ENCODE data around the gene FAM83F.

Gene FAM83F

DNA sequence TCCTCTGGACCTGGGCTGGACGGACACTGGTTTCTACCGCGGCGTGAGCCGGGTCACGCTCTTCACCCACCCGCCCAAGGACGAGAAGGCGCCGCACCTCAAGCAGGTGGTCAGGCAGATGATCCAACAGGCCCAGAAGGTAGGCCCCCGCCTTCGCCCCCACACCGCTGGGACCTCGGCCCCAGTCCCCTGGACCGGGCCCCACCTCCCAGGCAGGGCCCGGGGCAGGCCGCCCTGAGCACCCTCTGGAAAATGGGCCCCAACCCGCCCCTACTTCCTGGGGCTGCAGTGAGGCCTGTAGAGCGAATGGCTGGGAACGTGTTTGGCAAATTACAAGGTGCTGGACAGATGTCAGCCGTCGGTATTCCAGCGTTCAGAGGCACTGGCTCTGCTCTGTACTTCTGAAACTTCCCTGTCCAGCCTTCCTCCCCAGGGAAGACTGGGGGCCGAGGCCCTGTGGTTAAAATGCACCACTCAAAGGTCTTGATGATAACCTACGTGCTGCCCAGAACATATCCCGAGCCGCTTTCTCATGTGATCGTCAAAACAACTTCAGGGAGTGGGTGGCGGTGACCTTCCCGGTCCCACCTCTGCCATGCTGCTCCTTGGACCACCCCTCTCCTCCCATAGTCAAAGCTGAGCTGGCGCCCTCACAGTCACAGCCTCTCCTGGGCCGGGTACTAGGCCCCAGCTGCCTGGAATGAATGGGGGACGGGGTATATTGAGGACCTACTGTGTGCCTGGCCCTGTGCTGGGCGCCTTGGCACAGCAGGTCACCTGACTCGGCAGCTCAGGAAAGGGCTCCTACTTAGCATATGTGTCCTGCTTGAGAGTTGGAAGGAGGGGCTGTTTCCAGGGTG, 869 bp downstream of the FAM83F start:
- no peak for DNase-seq

DNA sequence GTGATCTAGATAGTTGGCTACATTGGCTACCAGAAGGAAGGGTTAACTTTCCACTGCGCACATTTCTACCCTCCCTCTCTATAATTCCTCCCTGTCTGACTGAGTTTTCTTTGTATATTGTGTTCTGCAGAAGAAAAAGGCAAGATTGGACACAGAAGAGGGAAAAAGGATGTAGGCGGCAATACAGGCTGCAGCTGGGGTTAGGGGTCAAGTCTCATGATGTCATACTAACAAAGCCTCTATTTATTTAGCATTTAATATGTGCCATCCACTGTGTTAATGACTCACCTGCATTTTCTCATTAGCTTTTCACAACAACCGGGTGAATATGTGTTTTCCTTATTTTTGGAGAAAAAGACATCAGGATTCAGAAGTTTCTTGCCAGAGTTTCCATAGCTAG, 2.0 kb downstream of the FAM83F start:
- DNase-seq = no peak

DNA sequence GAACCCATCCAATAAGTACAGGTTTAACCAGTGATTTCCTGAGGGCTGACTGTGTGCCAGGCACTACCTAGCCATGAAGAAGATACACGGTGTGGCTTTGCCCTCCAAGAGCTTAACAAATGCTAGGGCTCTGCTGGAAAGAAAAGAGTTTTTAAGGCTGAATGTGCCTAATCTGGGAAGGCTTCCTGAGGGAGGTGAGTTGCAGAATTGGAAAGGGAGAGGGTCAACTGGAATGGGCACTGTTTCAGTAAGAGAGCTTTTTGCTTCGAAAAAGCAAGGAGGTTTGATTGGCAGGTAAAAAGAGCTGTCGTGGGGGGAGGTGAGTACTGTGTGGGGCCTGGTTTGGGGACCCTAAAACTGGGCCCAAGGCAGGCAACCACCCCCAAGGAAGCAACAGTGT, 2.7 kb downstream of the FAM83F start:
- no peak for DNase-seq

DNA sequence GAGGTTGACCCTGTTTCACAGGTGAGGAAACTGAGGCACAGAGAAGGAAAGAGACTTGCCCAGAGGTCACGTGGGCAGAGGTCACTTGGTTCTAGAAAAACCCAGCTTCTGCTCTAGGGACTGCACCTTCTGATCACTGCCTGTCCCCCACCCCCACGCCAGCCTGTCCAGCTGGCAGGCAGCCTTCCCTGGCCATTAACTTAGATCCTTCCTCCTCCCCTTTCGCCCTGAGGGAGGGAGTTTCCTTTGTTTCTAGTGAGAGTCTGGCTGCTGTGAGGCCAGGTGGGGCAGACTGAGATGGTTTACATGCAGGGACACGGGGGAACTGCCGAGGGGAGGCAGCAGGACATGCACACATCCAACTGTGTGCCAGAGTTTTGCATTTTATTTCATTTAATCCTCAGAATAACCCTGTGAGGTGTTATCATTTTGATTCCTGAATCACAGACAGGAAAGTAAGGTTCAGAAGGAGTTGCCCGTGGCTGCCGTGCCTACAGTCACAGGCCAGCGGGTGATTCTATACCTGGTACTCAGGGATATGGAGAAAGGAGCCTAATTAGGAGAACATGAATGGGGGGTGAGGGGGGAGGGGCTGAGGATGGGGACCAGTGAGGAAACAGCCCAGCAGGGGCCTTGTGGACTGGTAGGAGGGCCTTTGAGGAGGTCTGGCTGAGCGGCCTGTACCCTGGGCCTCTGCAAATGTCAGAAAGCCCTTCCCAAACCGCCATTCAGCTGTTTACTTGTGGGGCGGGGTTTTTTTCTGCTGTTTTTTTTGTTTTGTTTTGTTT, 3.4 kb downstream of the FAM83F start:
- no peak for DNase-seq

DNA sequence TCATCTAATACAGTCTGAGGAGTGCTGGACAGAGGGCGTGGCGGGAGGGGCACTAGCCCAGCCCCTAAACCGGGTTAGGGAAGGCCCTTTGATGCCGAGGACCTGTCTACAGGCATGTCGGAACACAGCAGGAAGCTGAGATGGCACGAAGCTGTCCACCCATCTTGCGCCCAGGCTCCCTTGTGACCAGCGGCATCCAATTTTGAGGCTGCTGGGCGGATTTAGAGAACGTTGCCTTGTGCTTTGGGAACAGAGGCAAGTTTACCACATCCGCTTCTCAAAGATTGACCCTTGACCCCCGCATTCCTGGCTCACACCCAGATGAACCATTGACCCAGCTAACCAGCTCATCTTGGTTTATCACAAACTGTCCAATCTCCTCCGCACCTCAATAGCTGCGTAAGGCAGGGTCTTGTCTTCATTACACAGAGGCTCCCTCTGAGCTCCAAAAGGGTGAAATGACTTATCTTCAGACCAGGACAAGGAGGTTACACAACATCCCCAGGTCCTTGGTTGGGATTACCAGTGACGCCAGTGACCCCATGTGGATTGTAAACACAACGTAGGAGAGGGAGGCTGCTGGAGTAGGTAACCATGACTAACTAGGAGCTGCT, 4.5 kb downstream of the FAM83F start:
- no peak for DNase-seq

DNA sequence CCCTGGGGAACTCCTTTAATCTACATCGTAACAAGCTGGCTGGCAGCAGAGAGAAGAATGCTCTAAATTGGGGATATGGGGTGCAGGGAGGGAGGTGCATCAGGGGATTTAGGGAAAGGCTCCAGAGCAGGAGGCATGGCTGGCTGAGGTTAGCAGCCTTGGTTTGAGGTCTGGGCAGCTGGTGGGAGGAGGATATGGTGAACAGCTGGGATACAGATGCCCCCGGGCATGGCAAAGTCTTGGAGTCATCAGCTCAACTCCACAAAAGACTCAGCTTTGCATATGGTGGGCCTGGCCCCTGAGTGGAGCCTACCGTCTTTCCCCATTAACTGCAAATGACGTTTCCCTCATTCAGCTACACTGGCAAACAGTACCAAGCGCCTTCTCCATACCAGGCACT, 5.4 kb downstream of the FAM83F start:
- no peak for DNase-seq

DNA sequence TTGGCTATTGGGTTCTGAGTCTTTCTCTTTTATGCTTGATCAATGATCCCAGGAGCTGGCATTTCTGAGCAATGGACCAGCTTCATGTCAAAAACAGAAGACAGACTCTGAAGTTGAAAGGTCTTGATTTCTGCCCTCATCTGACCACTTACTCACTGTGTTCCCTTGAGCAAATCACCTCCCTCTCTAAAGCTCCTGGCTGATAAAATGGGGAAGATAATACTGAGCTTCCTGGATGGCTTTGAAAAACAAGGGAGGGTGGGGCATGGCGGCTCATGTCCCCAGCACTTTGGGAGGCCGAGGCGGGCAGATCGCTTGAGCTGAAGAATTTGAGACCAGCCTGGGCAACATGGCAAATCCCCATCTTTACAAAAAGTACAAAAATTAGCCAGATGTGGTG, 6.4 kb downstream of the FAM83F start:
- DNase-seq = no peak

DNA sequence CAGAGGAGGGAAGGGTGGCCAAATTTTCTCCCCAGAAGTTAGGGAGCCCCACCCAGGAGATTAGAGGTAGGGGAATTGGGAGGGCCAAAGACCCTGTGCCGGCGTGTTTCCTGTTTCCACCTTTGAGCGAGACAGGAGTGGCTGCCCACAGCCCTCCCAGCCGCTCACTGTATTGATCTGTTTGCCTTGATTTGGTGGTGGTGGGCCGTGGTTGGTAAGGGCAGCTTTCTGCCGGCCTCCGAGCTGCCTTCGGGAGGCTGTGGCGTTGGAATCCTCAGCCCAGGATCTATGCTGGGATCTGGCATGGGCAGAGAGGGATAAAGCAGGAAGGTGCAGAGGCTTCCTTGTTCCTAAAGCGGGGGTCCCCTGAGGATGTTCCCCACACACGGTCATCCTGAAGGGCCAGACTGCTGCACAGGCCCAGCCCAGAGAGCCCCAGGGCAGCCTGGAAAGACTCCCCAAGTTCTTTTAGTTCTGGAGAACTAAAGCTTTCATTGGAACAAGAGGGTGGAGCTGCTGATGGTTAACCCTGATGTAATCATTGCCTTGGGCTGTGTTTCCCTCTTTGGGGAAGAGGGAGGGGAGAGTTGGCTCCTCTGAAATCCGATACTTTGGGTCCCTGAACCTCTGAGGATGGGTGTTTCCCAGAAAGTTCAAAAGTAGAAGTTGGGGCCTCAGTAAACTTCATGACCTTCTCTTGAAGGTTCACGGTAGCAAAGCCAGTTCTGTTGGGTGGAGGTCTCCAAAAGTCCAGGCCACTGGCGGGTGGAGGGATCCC, 7.2 kb downstream of the FAM83F start:
- DNase-seq = no peak

DNA sequence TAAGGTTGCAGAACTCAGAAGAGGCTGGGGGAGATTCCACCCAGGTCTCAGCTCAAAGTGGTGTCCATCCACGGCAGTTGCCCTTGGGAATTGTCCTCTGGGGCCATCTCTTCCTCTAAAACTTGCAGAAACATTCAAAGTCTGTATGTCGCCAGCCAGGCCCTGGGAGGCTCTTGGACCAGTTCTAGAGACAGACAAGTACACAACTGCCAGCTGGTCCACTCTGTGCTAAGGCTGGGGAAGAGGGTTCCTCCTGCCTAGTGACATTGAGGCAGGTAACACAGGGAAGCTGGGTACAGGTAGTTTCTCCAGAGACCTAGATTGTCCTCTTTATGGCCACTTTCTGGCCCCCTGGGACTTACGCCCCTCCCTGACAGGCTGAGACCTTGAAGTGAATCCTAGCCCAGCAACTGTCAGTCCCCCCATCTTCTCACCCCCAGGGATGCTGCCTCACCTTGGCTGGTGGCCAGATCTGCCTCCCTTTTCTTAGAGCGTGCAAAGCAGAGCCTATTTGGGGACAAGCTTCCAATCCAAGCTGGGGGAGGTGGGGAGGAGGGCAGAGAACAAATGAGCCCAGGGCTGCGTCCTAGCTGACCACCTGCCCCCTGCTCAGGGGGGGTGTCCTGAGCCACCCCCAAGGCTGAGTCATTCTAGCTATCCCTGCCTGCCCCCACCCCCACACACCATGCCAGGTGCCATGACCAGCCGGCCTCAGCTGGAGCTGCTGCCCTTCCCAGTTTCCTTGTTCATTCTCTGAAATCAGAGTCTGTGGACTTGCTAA, 8.4 kb downstream of the FAM83F start:
- DNase-seq = no peak

DNA sequence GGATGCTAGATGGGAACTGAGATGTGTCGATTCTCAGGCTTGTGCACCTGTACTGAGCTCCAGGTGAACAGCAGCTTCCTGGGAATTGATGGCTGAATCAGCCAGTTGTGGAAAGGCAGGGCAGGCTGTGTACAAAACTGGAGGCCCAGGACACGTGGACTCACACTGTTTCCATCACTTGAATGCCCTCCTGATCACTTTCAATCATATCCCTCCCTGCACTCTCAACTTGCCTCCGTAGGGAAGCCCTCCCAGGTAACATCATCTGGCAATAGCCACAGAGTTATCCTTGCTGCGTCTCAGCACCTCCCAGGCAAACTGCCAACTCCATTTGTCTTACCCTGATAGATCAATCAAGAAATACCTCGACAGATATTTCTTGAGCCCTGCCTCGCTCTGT, 10.1 kb downstream of the FAM83F start:
- DNase-seq = no peak

DNA sequence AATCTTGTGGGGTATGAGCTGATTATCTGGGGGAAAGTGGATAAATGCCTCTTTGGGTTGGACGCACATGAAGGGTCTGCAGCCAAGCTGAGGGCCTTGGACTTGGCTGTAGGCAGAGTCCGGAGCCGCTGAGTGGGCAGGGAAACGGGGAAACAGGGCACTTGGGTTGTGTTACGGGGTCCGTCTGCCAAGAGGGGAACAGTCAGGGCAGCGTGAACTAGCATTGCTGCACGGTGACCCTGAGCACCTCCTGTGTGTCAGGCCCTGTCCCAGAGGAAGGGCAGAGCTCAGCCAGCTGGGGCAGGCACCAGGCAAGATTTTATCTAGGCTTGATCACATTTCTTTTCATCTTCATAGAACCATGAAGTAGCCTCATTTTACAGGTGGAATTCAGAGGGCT, 11.9 kb downstream of the FAM83F start:
- DNase-seq = no peak

DNA sequence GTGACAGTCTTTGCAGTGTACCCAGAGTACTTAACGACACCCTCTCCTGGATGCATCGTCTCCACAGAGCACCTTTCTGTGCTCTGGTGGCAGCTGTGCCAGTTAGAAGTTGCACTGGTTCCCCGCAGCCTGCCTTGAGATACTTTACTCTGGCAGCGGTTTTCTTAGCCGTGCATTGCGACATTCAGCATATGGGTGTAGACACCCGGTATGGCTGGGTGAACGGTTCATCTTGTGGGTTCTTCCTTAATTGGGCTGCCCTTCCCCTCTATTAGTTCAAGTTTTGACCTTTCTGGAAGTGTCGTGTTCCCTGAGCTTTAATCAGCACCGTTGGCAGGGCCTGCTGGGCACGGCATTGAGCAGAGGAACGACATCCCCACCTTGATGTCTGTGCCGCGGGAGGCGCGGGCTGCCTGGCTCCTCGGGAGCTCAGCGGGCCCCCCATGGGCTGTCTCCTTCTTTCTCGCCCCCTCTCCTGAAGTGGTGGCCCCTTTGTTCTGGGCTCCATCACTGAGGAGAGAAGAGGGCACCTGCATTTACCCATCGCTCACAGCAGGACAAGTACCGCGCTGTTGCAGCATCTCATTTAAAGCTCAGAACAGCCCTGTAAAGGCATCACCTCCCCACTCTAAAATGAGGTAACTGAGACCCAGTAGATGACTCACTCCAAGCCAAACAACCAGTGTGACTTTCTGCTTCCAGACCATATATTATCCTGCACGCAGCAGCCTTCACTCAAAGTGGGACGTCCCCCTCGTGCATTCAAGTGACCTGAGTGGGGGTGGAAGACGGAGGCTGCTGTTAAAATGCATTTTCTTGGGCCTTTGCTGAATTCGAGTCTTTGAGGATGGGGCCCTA, 13.3 kb downstream of the FAM83F start:
- no peak for DNase-seq

DNA sequence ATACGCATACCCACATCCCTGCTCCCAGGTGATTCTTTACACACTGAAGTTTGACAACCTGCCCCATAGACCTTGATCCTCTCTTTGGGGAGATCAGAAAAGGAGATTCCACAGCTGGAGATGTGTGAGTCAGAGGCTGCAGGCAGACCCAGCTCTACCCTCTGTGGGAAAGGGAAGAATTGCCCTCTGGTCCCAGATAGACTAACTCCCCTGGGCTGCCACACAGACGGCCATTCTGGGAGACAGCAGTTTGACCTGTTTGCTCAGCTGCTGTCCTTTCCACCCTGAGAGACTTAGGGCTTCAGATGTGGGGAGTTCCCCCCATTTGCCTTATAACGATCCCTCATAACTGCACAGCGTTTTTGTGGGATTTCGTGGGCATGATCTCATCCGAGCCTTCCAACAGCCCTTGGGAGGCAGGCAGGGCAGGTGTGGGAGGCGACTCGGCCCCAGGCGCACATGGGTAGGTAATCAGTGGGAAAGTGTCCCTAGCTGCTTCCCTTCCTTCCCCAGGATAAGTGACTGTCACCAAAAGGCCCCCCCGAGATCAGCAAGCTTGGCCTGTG, 14.1 kb downstream of the FAM83F start:
- DNase-seq = no peak

DNA sequence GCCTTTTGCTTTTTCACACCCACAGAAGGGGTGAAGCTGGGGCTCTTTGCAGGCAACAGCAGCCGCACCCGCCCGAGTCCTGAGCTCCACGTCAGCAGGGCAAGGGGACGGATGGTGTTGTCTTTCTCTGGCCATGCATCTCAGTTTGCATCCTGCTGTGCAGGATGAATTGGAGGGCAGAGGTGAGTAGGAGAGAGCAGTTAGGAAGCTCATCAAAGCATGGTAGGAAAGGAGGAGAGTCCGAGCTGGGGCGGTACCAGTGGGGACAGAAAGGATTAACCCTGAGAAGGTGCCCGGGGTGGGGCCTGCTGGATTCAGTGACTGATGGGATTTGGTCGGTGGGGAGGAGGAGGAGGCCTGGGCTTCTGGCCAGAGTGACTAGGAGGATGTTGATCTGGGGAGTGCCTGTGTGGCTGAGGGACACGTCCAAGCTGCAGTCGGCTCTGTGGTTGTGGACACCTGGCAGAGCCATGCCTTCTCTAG, 14.6 kb downstream of the FAM83F start:
- DNase-seq = no peak

DNA sequence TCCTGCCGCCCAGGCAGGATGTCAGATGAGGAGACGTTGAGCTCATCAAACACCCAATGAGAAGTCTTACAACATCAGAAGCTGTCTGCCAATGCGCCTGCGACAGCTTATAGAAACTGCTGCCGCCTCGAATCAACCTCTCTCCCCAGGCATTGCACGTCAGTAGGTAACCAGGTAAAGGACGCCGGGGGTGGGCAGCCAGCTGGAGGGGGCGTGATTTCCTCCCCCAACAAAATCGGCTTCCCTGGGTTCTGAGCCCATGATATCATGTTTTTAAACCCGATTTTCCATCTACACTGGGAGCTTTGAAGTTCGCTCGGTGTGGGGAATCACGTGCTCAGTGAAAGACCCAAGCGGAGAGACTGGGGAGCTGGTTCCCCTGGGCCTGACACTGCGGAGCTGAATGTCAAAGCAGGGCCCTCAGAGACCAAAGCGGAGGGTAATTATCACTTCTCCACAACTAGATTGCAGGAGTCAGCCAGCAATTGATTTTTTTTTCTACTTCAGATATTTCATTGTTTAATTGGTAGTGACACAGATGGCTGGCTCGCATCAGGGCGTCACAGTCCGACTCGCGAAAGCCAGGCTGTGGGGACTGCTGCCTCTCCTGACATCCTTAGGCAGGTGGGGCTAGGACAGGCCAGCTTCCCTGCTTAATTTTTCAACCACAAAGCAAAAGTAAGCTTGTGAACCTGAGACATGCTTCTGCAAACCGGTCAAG, 15.4 kb downstream of the FAM83F start:
- DNase-seq = no peak

DNA sequence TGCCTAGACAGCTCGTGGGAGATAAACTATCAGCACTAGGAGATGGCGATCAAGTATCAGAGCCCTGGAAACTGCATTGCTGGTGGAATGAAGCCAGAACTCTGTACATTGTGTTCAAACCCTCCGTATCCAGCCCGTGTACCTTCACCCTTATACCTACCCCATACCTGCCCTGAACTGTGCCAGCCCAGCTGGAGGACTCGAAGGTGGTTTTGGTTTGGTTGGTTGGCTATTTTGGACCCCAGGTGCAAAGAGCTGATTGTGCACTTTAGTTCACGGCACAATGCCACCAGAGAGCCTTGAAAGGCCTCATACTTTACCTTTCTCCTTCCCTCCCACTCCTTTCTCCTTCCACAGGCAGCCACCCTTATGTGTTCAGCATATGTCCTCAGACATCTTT, 16.0 kb downstream of the FAM83F start:
- DNase-seq = no peak

DNA sequence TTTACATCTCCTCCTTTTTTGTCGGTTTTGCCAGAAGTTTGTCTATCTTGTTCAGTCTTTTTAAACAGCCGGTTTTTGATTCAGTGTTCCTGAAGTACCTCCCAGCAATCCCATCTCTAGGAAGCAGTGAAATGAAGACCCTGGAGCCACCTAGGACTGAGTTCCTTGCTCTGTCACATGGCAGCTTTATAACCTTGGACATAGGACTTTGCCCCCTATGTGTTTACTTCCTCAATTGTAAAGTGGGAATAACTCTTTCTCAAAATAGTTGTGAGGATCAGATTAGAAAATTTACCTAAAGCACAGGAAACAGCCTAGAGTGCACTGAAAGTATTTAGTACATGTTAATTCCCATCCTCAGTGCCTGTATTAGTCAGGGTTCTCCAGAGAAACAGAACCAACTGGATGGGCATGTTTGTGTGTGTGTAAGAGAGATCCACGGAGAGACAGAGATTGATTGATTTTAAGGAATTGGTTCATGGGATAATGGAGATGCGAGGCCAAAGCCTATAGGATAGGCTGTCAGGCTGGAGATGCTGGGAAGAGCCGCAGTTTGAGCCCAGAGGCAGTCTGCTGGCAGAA, 20.0 kb downstream of the FAM83F start:
- DNase-seq = no peak

DNA sequence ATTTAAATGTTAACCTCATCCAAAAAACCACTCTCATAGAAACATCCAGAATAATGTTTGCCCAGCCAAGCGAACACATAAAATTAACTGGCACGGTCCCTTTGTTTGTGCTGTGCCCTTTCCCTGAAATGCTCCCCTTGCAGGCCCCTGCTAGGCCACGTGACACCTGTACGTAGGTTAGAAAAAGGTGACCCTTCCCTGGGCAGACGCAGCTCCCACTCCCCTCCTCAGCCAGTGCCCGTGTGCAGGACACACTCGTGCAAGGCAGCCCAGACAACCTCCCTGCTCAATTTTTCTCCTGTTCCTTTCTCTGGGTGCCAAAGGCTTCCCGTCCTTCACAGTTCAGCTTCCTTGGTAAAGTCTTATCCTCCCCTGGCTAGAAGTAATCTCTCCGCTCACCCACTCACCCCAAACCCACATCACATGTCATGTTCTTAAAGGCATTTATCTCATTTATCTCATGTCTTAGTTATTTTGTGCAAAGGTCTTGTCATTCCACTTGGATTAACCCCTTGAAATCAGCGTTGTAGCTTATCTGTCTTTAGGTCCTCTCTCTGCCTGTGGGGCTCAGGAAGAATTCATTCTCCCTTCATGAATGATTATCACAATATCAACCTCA, 20.7 kb downstream of the FAM83F start:
- no peak for DNase-seq

DNA sequence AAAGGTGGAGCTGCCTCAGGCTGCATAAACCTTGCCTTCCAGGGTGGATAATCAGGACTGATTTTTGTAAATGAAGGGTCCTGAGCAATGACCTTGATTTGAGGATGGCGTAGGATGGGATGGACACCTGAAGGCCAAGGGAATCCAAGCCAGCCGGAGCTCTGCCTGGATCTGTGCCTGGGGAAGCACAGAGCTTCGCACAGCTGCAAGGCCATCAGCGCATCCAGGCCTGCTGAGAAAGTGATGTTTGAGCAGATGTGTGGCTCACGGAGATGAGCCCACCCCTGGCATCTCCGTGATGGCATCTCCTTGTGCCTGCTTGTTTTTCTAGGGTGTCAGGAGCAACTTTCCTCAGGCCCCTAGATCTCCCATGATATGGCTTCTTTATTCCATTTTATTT, 23.3 kb downstream of the FAM83F start:
- DNase-seq = no peak

Data from NCI-H187 treated with DMSO at 0.1 percent for 48 hours (cell line).